H1 (cell line): Measurements from ENCODE around the gene FBXL5. TPM values are rescaled to one million over a fixed set of nuclear protein-coding genes. Genes with fewer than 3 reads are reported as not detected.

Experiments used
- CTCF ChIA-PET: fragments of 300-600 bp; sonication (Branson Sonifier 250); formaldehyde crosslinking; loops from one replicate; lab custom pipeline; 2021; ENCODE audit not compliant: partially characterized antibody; lab: Charles Lee
- POLR2A ChIA-PET: fragments of 300-600 bp; sonication (Branson Sonifier 250); formaldehyde crosslinking; loops from one replicate; lab custom pipeline; 2021; ENCODE audit warnings: inconsistent platforms; ENCODE audit not compliant: partially characterized antibody; lab: Charles Lee
- DNase-seq, 2 experiments: peaks; one replicate each; pipeline versions ENCODE4 v3.0.0 to v3.0.0-alpha.2; 2010 to 2022; ENCODE audit warnings: low spot score in 2 of 2, low read depth in 1 of 2, mixed read lengths in 1 of 2
- FAIRE-seq: peaks from 2 replicates; lab custom pipeline; 2011; peaks lifted over from hg19 to GRCh38; lab: Jason Lieb, UNC
- H2AFZ ChIP-seq: 2 replicates; pipeline ENCODE4 v1.8.1; 2012; ENCODE audit warnings: low read length, inconsistent platforms
- H2AK5ac ChIP-seq: 2 replicates; pipeline ENCODE4 v1.6.1; 2013; ENCODE audit warnings: low read depth, low read length
- H2BK120ac ChIP-seq: replicated peaks from 2 replicates; pipeline ENCODE3; 2013; ENCODE audit warnings: low read depth, low read length, inconsistent platforms
- H2BK12ac ChIP-seq: 2 replicates; pipeline ENCODE4 v1.6.1; 2013; ENCODE audit warnings: low read depth, low read length
- H2BK15ac ChIP-seq: 2 replicates; pipeline ENCODE4 v1.6.1; 2013; ENCODE audit warnings: low read length
- H2BK20ac ChIP-seq: 2 replicates; pipeline ENCODE4 v1.6.1; 2013; ENCODE audit warnings: low read length
- H2BK5ac ChIP-seq: 2 replicates; pipeline ENCODE4 v1.6.1; 2013; ENCODE audit warnings: low read depth, low read length
- H3K14ac ChIP-seq: 2 replicates; pipeline ENCODE4 v1.6.1; 2013; ENCODE audit warnings: inconsistent platforms; ENCODE audit not compliant: insufficient read length
- H3K18ac ChIP-seq: 2 replicates; pipeline ENCODE4 v1.6.1; 2013; ENCODE audit warnings: low read length; ENCODE audit errors: extremely low read depth
- H3K23ac ChIP-seq: 2 replicates; pipeline ENCODE4 v1.6.1; 2013; ENCODE audit warnings: inconsistent platforms; ENCODE audit not compliant: insufficient read length
- H3K23me2 ChIP-seq: 2 replicates; pipeline ENCODE4 v1.6.1; 2013; ENCODE audit warnings: low read depth, low read length
- H3K27ac ChIP-seq: 2 replicates; pipeline ENCODE4 v1.6.1; 2011; ENCODE audit warnings: low read depth, low read length, inconsistent platforms
- H3K27me3 ChIP-seq, 4 experiments: replicated peaks in 1 of 4; 1 replicate in 1 of 4; 2 replicates in 3 of 4; pipeline versions ENCODE4 v1.6.1 to v1.8.1; 2011 to 2013; ENCODE audit warnings: low read length in 3 of 4, mild to moderate bottlenecking in 3 of 4, inconsistent platforms in 2 of 4, mixed read lengths in 2 of 4, moderate library complexity in 1 of 4; ENCODE audit not compliant: control insufficient read depth in 3 of 4, insufficient read depth in 3 of 4; ENCODE audit errors: extremely low read depth in 1 of 4
- H3K36me3 ChIP-seq, 4 experiments: 2 replicates each; pipeline versions ENCODE4 v1.6.1 to v1.8.1; 2011 to 2013; ENCODE audit warnings: mild to moderate bottlenecking in 4 of 4, low read length in 3 of 4, moderate library complexity in 2 of 4, control low read depth in 1 of 4, inconsistent platforms in 1 of 4; ENCODE audit not compliant: insufficient read depth in 4 of 4, control insufficient read depth in 2 of 4
- H3K4ac ChIP-seq: replicated peaks from 2 replicates; pipeline ENCODE3; 2013; ENCODE audit warnings: low read length, low read depth, mixed read lengths, inconsistent platforms; ENCODE audit not compliant: insufficient read length
- H3K4me1 ChIP-seq, 4 experiments: replicated peaks in 1 of 4; 1 replicate in 1 of 4; 2 replicates in 3 of 4; pipeline versions ENCODE4 v1.6.1 to v1.8.1; 2011 to 2013; ENCODE audit warnings: low read length in 3 of 4, inconsistent platforms in 2 of 4, mixed read lengths in 1 of 4; ENCODE audit not compliant: insufficient read depth in 4 of 4, control insufficient read depth in 3 of 4
- H3K4me2 ChIP-seq, 2 experiments: 2 replicates each; pipeline versions ENCODE4 v1.6.1 to v1.8.1; 2011 to 2013; ENCODE audit warnings: low read depth in 2 of 2, low read length in 2 of 2, control low read depth in 1 of 2, inconsistent platforms in 1 of 2, mild to moderate bottlenecking in 1 of 2; ENCODE audit not compliant: insufficient read depth in 1 of 2
- H3K4me3 ChIP-seq, 4 experiments: fragments of 200-600, 300-600 bp in 1 of 4; sonication (generic), shearing (Covaris generic), sonication (Bioruptor Twin) in 1 of 4; 2 replicates each; pipeline versions ENCODE4 v1.5.1 to v1.8.1; 2011 to 2016; ENCODE audit warnings: low read length in 4 of 4, low read depth in 3 of 4, control low read depth in 2 of 4, inconsistent platforms in 2 of 4, mild to moderate bottlenecking in 2 of 4, mixed read lengths in 1 of 4, moderate library complexity in 1 of 4; ENCODE audit not compliant: insufficient read depth in 2 of 4; ENCODE audit errors: extremely low read depth in 1 of 4
- H3K56ac ChIP-seq: replicated peaks from 2 replicates; pipeline ENCODE3; 2013; ENCODE audit warnings: low read depth, mild to moderate bottlenecking, mixed read lengths, low read length, inconsistent platforms; ENCODE audit not compliant: insufficient read length
- H3K79me1 ChIP-seq: 2 replicates; pipeline ENCODE4 v1.6.1; 2013; ENCODE audit warnings: low read depth, low read length, control low read depth
- H3K79me2 ChIP-seq, 2 experiments: 2 replicates each; pipeline versions ENCODE4 v1.6.1 to v1.8.1; 2012 to 2013; ENCODE audit warnings: low read length in 2 of 2, mild to moderate bottlenecking in 2 of 2, inconsistent platforms in 1 of 2; ENCODE audit not compliant: insufficient read depth in 2 of 2, control insufficient read depth in 1 of 2
- H3K9ac ChIP-seq, 4 experiments: replicated peaks in 1 of 4; 1 replicate in 1 of 4; 2 replicates in 3 of 4; pipeline versions ENCODE4 v1.6.1 to v1.8.1; 2011 to 2013; ENCODE audit warnings: low read depth in 3 of 4, low read length in 3 of 4, control low read depth in 2 of 4, mild to moderate bottlenecking in 2 of 4, moderate library complexity in 2 of 4, inconsistent platforms in 1 of 4; ENCODE audit errors: extremely low read depth in 1 of 4
- H3K9me3 ChIP-seq, 2 experiments: 2 replicates each; pipeline versions ENCODE4 v1.6.1 to v1.8.1; 2012 to 2013; ENCODE audit warnings: mild to moderate bottlenecking in 2 of 2, moderate library complexity in 2 of 2, control low read depth in 1 of 2, inconsistent platforms in 1 of 2, low read depth in 1 of 2, low read length in 1 of 2, mixed read lengths in 1 of 2; ENCODE audit not compliant: insufficient read depth in 2 of 2
- H4K20me1 ChIP-seq, 2 experiments: replicated peaks in 1 of 2; 2 replicates each; pipeline versions ENCODE3 to v1.8.1; 2011 to 2013; ENCODE audit warnings: inconsistent platforms in 2 of 2, low read length in 2 of 2, mild to moderate bottlenecking in 1 of 2; ENCODE audit not compliant: insufficient read depth in 2 of 2, control insufficient read depth in 1 of 2
- H4K5ac ChIP-seq: 2 replicates; pipeline ENCODE4 v1.6.1; 2013; ENCODE audit warnings: low read length, low read depth, mixed read lengths, inconsistent platforms; ENCODE audit not compliant: insufficient read length
- H4K8ac ChIP-seq: 2 replicates; pipeline ENCODE4 v1.8.0; 2013; ENCODE audit warnings: mild to moderate bottlenecking, moderate library complexity, low read length, inconsistent platforms; ENCODE audit not compliant: insufficient read depth; ENCODE audit errors: extremely low read depth
- H4K91ac ChIP-seq: replicated peaks from 2 replicates; pipeline ENCODE3; 2013; ENCODE audit warnings: low read length, mixed read lengths, inconsistent platforms; ENCODE audit not compliant: insufficient read length
- BACH1 ChIP-seq: IDR thresholded peaks from 2 replicates; pipeline ENCODE4 v1.6.1; 2012; ENCODE audit warnings: low read length, improper control_type of control experiment
- CREB1 ChIP-seq: IDR thresholded peaks from 2 replicates; pipeline ENCODE4 v1.6.1; 2012; ENCODE audit warnings: inconsistent platforms
- CTBP2 ChIP-seq: IDR thresholded peaks from 2 replicates; pipeline ENCODE4 v1.7.0; 2011; ENCODE audit warnings: borderline replicate concordance, mild to moderate bottlenecking, moderate library complexity, mixed read lengths, low read length; ENCODE audit not compliant: insufficient read depth, insufficient read length
- E2F6 ChIP-seq: IDR thresholded peaks from 2 replicates; pipeline ENCODE4 v1.6.1; 2012; ENCODE audit warnings: inconsistent platforms
- FOSL1 ChIP-seq: IDR thresholded peaks from 2 replicates; pipeline ENCODE4 v1.6.1; 2011; ENCODE audit warnings: mild to moderate bottlenecking, low read depth, low read length, moderate library complexity; ENCODE audit not compliant: insufficient read depth
- KDM1A ChIP-seq: fragments of 200-600, 300-600 bp; sonication (generic); IDR thresholded peaks from 2 replicates; pipeline ENCODE4 v1.7.1; 2016; ENCODE audit warnings: mild to moderate bottlenecking, low read length, borderline replicate concordance
- MAX ChIP-seq: IDR thresholded peaks from 2 replicates; pipeline ENCODE4 v1.6.1; 2012; ENCODE audit warnings: inconsistent platforms
- SIRT6 ChIP-seq: IDR thresholded peaks from one replicate; pipeline ENCODE4 v1.7.1; 2012; ENCODE audit warnings: low read length, inconsistent platforms
- SP2 ChIP-seq: IDR thresholded peaks from 2 replicates; pipeline ENCODE4 v1.6.1; 2012; ENCODE audit warnings: mild to moderate bottlenecking, low read length, inconsistent platforms
- TAF1 ChIP-seq: IDR thresholded peaks from 2 replicates; pipeline ENCODE4 v1.6.1; 2011; ENCODE audit warnings: mild to moderate bottlenecking, low read depth, low read length
- WGBS, 2 experiments: shearing (Covaris generic) in 1 of 2; methylation state at CpG; one replicate each; pipeline versions ENCODE4 v1.1.6 to v1.1.7; 2013 to 2015; ENCODE audit warnings: low lambda C conversion rate in 2 of 2, mixed read lengths in 2 of 2, inconsistent platforms in 1 of 2, low coverage in 1 of 2, missing lambda C conversion rate in 1 of 2; ENCODE audit not compliant: insufficient replicate concordance in 2 of 2, insufficient coverage in 1 of 2, insufficient read length in 1 of 2; ENCODE audit errors: extremely low coverage in 1 of 2, missing lambda C conversion rate in 1 of 2; 5-methylcytosine and 5-hydroxymethylcytosine counted together
- polyA plus RNA-seq, 7 experiments: library from polyadenylated mRNA; depleted of rRNA in 3 of 7; stranded (reverse) in 5 of 7; unstranded in 2 of 7; fragments of >200 nt in 5 of 7; fragments of 200-250 nt in 2 of 7; gene quantifications; 1 replicate in 5 of 7; 2 replicates in 1 of 7; 4 replicates in 1 of 7; pipeline versions ENCODE4 v1.2.1 to v1.2.3, GENCODE V29; 2011 to 2013; ENCODE audit warnings: missing spikeins in 2 of 7, mixed read lengths in 2 of 7
- total RNA-seq: library from RNA; stranded (reverse); fragmentation: NEBNext Ultra II Directional; extraction: Animal tissue kit (Norgen Biotek cat#: 25700); gene quantifications from 2 replicates; pipeline ENCODE4 v1.2.1, GENCODE V29; 2021

FBXL5 gene
- total and polyA plus RNA-seq, 2 of the 8 experiments (the other 6 are each of a cell fraction or from before 2014, with no cell fraction given), result 34.6 to 62.7 TPM

GRCh38 chr4:15672101-15672500, 16.9 kb upstream of the FBXL5 start:
- peaks cover 0 to 52% of the 10 kb centered on the region in 2 experiments; a peak in 3 of 4 replicates for H3K79me2 ChIP-seq
- TF ChIP-seq SP2, result no peak
- TF ChIP-seq MAX, result no peak
- TF ChIP-seq E2F6, result no peak
- TF ChIP-seq CTBP2, result no peak
- TF ChIP-seq KDM1A, result no peak
- no peak for TF ChIP-seq FOSL1
- TF ChIP-seq CREB1, result no peak
- no peak for TF ChIP-seq SIRT6
- TF ChIP-seq TAF1, result no peak
- TF ChIP-seq BACH1, result no peak
- DNase-seq (no peak), FAIRE-seq (no peak)
- H3K4me2 ChIP-seq, result no peak overlapping the region
- no peak overlapping the region for H2AK5ac ChIP-seq
- peaks cover 0 to 3% of the 10 kb centered on the region in 2 experiments for H4K20me1 ChIP-seq
- no peak overlapping the region for H2BK120ac ChIP-seq
- H2BK5ac ChIP-seq, result no peak overlapping the region
- no peak overlapping the region for H3K18ac ChIP-seq
- no peak overlapping the region for H2AFZ ChIP-seq
- H2BK20ac ChIP-seq, result no peak overlapping the region
- H3K9me3 ChIP-seq, result no peaks in the 10 kb centered on the region
- no peak overlapping the region for H3K14ac ChIP-seq
- H3K4me1 ChIP-seq, result no peaks in the 10 kb centered on the region
- H2BK15ac ChIP-seq, result no peak overlapping the region
- H3K4me3 ChIP-seq, result no peak overlapping the region
- no peak overlapping the region for H4K8ac ChIP-seq
- ChIA-PET CTCF (interaction anchor here (1.1 to 1.3 kb wide), 2 partner anchors 10 to 29 kb away, joined by 3 read pairs; no protein-coding TSS in a partner anchor), POLR2A (interaction anchor here (0.8 to 1.6 kb wide), 5 partner anchors 8 to 17 kb away, joined by 3 to 7 read pairs (median 4); partner anchors contain the start of genes FAM200B and FBXL5)
- no peak overlapping the region for H3K23ac ChIP-seq
- no peak overlapping the region for H3K4ac ChIP-seq
- no peak overlapping the region for H3K27ac ChIP-seq
- H3K79me1 ChIP-seq, result no peaks in the 10 kb centered on the region
- no peak overlapping the region for H3K9ac ChIP-seq
- no peaks in the 10 kb centered on the region for H3K23me2 ChIP-seq
- H2BK12ac ChIP-seq, result no peak overlapping the region
- no peak overlapping the region for H4K5ac ChIP-seq
- peaks cover 0 to 21% (median 3%) of the 10 kb centered on the region in 4 experiments; a peak in 5 of 8 replicates for H3K36me3 ChIP-seq
- 92% methylated on average over 3 of the region's 3 CpGs; no CpG with 5 or more reads in 1 of the 2 experiments for WGBS, 2 experiments
- H3K56ac ChIP-seq, result no peak overlapping the region
- H4K91ac ChIP-seq, result no peak overlapping the region
- H3K27me3 ChIP-seq, result no peaks in the 10 kb centered on the region
